Central memory CD8-positive, alpha-beta T cell (primary cell): ENCODE measurements around the gene MYL10.
"Not testable (repeated sequence)": the region's sequence is repeated elsewhere in the genome, so short reads cannot be mapped to it uniquely, and the experiment has no call there.

ENCODE experiments used
- ATAC-seq: fragments of 150-1000 bp; cut with Tn5 transposase; replicated peaks from 2 replicates; pipeline ENCODE4 v1.10.0; 2022; ENCODE audit warnings: mild to moderate bottlenecking, moderate FRiP score, moderate number of reproducible peaks; ENCODE audit not compliant: poor library complexity, severe bottlenecking; ENCODE audit errors: extremely low read depth
- DNase-seq, 2 donors: peaks; one replicate each; pipeline ENCODE4 v3.0.0; 2021; ENCODE audit warnings: low spot score in 2 of 2
- H3K27ac Mint-ChIP-seq: one replicate; pipeline ENCODE4 v1.8.0; 2022; ENCODE audit warnings: low read depth, mild to moderate bottlenecking, moderate library complexity, mixed read lengths
- H3K27me3 Mint-ChIP-seq: one replicate; pipeline ENCODE4 v1.8.0; 2022; ENCODE audit warnings: mixed read lengths
- H3K36me3 Mint-ChIP-seq: one replicate; pipeline ENCODE4 v1.8.0; 2022; ENCODE audit warnings: mild to moderate bottlenecking, moderate library complexity, mixed read lengths; ENCODE audit not compliant: insufficient read depth
- H3K4me1 Mint-ChIP-seq: one replicate; pipeline ENCODE4 v1.8.0; 2022; ENCODE audit warnings: mixed read lengths
- H3K4me3 Mint-ChIP-seq: one replicate; pipeline ENCODE4 v1.8.0; 2022; ENCODE audit warnings: mild to moderate bottlenecking, moderate library complexity, mixed read lengths
- H3K9me3 Mint-ChIP-seq: one replicate; pipeline ENCODE4 v1.8.0; 2022; ENCODE audit warnings: mixed read lengths

Gene MYL10

GRCh38 chr7:101667920-101668319 lies 38.8 kb upstream of the MYL10 start:
- H3K27ac Mint-ChIP-seq: no peak overlapping the region
- DNase-seq (no peak), ATAC-seq (no peak)
- H3K4me3 Mint-ChIP-seq: no peak overlapping the region
- H3K9me3 Mint-ChIP-seq: no peaks in the 10 kb centered on the region
- H3K27me3 Mint-ChIP-seq: peaks cover 20% of the 10 kb centered on the region
- H3K36me3 Mint-ChIP-seq: no peaks in the 10 kb centered on the region
- H3K4me1 Mint-ChIP-seq: no peaks in the 10 kb centered on the region

GRCh38 chr7:101667399-101667798 lies 38.3 kb upstream of the MYL10 start:
- peaks cover 20% of the 10 kb centered on the region for H3K27me3 Mint-ChIP-seq

GRCh38 chr7:101666741-101667140 lies 37.6 kb upstream of the MYL10 start:
- H3K27me3 Mint-ChIP-seq: peaks cover 20% of the 10 kb centered on the region
- no peak overlapping the region for H3K27ac Mint-ChIP-seq
- H3K4me1 Mint-ChIP-seq: no peaks in the 10 kb centered on the region
- ATAC-seq (no peak), DNase-seq (no peak)
- H3K36me3 Mint-ChIP-seq: no peaks in the 10 kb centered on the region
- no peak overlapping the region for H3K4me3 Mint-ChIP-seq
- H3K9me3 Mint-ChIP-seq: no peaks in the 10 kb centered on the region

More at GRCh38 chr7:101667399-101667798, 38.3 kb upstream of the MYL10 start:
- H3K4me1 Mint-ChIP-seq: no peaks in the 10 kb centered on the region
- H3K9me3 Mint-ChIP-seq: no peaks in the 10 kb centered on the region
- no peak overlapping the region for H3K27ac Mint-ChIP-seq
- no peak overlapping the region for H3K4me3 Mint-ChIP-seq
- ATAC-seq (no peak), DNase-seq (no peak)
- H3K36me3 Mint-ChIP-seq: no peaks in the 10 kb centered on the region

GRCh38 chr7:101666293-101666692 lies 37.2 kb upstream of the MYL10 start:
- ATAC-seq (no peak), DNase-seq (no peak)
- Mint-ChIP-seq H3K4me3 (no peak overlapping the region), H3K27me3 (peaks cover 21% of the 10 kb centered on the region), H3K36me3 (no peaks in the 10 kb centered on the region), H3K4me1 (no peaks in the 10 kb centered on the region), H3K27ac (no peak overlapping the region), H3K9me3 (no peaks in the 10 kb centered on the region)

- no peaks in the 10 kb centered on the region for H3K4me1 Mint-ChIP-seq
Measured at GRCh38 chr7:101664893-101665471, 35.9 kb upstream of the MYL10 start.

GRCh38 chr7:101664436-101664835 lies 35.3 kb upstream of the MYL10 start:
- DNase-seq (no peak), ATAC-seq (no peak)
- Mint-ChIP-seq H3K4me3 (no peak overlapping the region), H3K36me3 (no peaks in the 10 kb centered on the region), H3K4me1 (no peaks in the 10 kb centered on the region), H3K27ac (no peak overlapping the region), H3K9me3 (no peaks in the 10 kb centered on the region), H3K27me3 (peaks cover 35% of the 10 kb centered on the region)

More at GRCh38 chr7:101664893-101665471, 35.9 kb upstream of the MYL10 start:
- Mint-ChIP-seq H3K36me3 (no peaks in the 10 kb centered on the region), H3K4me3 (no peak overlapping the region), H3K27ac (no peak overlapping the region), H3K9me3 (no peaks in the 10 kb centered on the region), H3K27me3 (peaks cover 34% of the 10 kb centered on the region)
- ATAC-seq (no peak), DNase-seq (no peak)

GRCh38 chr7:101663747-101664146 lies 34.7 kb upstream of the MYL10 start:
- Mint-ChIP-seq H3K4me3 (no peak overlapping the region), H3K9me3 (no peaks in the 10 kb centered on the region), H3K27ac (no peak overlapping the region), H3K27me3 (peaks cover 42% of the 10 kb centered on the region), H3K4me1 (no peaks in the 10 kb centered on the region), H3K36me3 (no peaks in the 10 kb centered on the region)
- DNase-seq (no peak), ATAC-seq (no peak)

GRCh38 chr7:101662447-101662998 lies 33.4 kb upstream of the MYL10 start:
- no peaks in the 10 kb centered on the region for H3K36me3 Mint-ChIP-seq

GRCh38 chr7:101659706-101660105 lies 30.6 kb upstream of the MYL10 start:
- H3K4me3 Mint-ChIP-seq: no peak overlapping the region
- H3K27ac Mint-ChIP-seq: no peak overlapping the region
- ATAC-seq (no peak), DNase-seq (no peak)
- H3K36me3 Mint-ChIP-seq: no peaks in the 10 kb centered on the region
- no peaks in the 10 kb centered on the region for H3K4me1 Mint-ChIP-seq
- peaks cover 41% of the 10 kb centered on the region for H3K27me3 Mint-ChIP-seq
- H3K9me3 Mint-ChIP-seq: no peaks in the 10 kb centered on the region

More at GRCh38 chr7:101662447-101662998, 33.4 kb upstream of the MYL10 start:
- Mint-ChIP-seq H3K27ac (no peak overlapping the region), H3K4me3 (no peak overlapping the region), H3K4me1 (no peaks in the 10 kb centered on the region), H3K9me3 (no peaks in the 10 kb centered on the region), H3K27me3 (peaks cover 44% of the 10 kb centered on the region)
- no peak for DNase-seq
- ATAC-seq: no peak

- Mint-ChIP-seq H3K36me3 (no peaks in the 10 kb centered on the region), H3K27me3 (peaks cover 48% of the 10 kb centered on the region), H3K27ac (no peak overlapping the region), H3K4me3 (no peak overlapping the region), H3K9me3 (no peaks in the 10 kb centered on the region), H3K4me1 (no peaks in the 10 kb centered on the region)
- no peak for ATAC-seq
- DNase-seq: no peak
Measured at GRCh38 chr7:101657171-101657570, 28.1 kb upstream of the MYL10 start.

- no peaks in the 10 kb centered on the region for H3K4me1 Mint-ChIP-seq
- peaks cover 50% of the 10 kb centered on the region for H3K27me3 Mint-ChIP-seq
- DNase-seq (no peak), ATAC-seq (no peak)
- H3K9me3 Mint-ChIP-seq: no peaks in the 10 kb centered on the region
- H3K36me3 Mint-ChIP-seq: peaks cover 2% of the 10 kb centered on the region
- H3K27ac Mint-ChIP-seq: no peak overlapping the region
- H3K4me3 Mint-ChIP-seq: no peak overlapping the region
Measured at GRCh38 chr7:101651112-101651511, 22.0 kb upstream of the MYL10 start.

GRCh38 chr7:101650579-101651081 lies 21.5 kb upstream of the MYL10 start:
- DNase-seq (no peak), ATAC-seq (no peak)
- H3K36me3 Mint-ChIP-seq: peaks cover 2% of the 10 kb centered on the region
- no peak overlapping the region for H3K27ac Mint-ChIP-seq
- H3K4me1 Mint-ChIP-seq: no peaks in the 10 kb centered on the region
- H3K27me3 Mint-ChIP-seq: peaks cover 48% of the 10 kb centered on the region
- H3K4me3 Mint-ChIP-seq: no peak overlapping the region
- no peaks in the 10 kb centered on the region for H3K9me3 Mint-ChIP-seq

GRCh38 chr7:101647876-101648275 lies 18.8 kb upstream of the MYL10 start:
- not testable (repeated sequence) for H3K4me1 Mint-ChIP-seq

More at GRCh38 chr7:101647876-101648275, 18.8 kb upstream of the MYL10 start:
- H3K36me3 Mint-ChIP-seq, ATAC-seq, DNase-seq, H3K9me3 Mint-ChIP-seq, H3K27ac Mint-ChIP-seq, H3K4me3 Mint-ChIP-seq: not testable (repeated sequence)
- H3K27me3 Mint-ChIP-seq: peaks cover 61% of the 10 kb centered on the region
